HG03558 (cell line): ENCODE data around the gene GRID2.

Experiments used
- ATAC-seq: cut with Tn5 transposase; IDR thresholded peaks from one replicate; pipeline ENCODE4 v1.9.1; 2021; ENCODE audit warnings: moderate number of reproducible peaks; ENCODE audit not compliant: unreplicated experiment; ENCODE audit errors: extremely low read depth

GRID2 gene

GRCh38 chr4:93687304-93687703 is 1383.5 kb downstream of the GRID2 start:
- ATAC-seq, result no peak

- no peak for ATAC-seq
Measured at GRCh38 chr4:93688978-93689377, 1385.2 kb downstream of the GRID2 start.

- no peak for ATAC-seq
Measured at GRCh38 chr4:93693141-93693540, 1389.4 kb downstream of the GRID2 start.

GRCh38 chr4:93698686-93699085 is 1394.9 kb downstream of the GRID2 start:
- no peak for ATAC-seq

DNA sequence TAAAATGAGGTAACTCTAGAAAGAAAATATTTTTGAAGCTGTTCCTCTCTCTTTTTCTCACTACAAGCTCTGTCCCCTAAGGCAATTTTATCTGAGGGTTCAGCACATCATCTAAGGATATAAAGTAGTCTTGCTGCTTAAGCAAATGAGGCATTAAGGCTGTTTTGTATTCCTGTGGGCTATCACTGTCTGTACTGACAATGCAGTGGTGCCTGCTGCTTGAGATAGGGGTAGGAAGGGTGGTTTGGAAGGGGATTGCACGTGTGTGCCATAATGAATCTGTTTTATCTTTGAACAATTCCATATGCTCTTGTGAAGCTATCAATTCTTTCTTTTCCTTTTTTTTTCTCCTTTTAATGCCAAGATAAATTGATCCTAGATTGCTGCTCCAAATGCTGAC is 1396.8 kb downstream of the GRID2 start:
- ATAC-seq, result no peak

DNA sequence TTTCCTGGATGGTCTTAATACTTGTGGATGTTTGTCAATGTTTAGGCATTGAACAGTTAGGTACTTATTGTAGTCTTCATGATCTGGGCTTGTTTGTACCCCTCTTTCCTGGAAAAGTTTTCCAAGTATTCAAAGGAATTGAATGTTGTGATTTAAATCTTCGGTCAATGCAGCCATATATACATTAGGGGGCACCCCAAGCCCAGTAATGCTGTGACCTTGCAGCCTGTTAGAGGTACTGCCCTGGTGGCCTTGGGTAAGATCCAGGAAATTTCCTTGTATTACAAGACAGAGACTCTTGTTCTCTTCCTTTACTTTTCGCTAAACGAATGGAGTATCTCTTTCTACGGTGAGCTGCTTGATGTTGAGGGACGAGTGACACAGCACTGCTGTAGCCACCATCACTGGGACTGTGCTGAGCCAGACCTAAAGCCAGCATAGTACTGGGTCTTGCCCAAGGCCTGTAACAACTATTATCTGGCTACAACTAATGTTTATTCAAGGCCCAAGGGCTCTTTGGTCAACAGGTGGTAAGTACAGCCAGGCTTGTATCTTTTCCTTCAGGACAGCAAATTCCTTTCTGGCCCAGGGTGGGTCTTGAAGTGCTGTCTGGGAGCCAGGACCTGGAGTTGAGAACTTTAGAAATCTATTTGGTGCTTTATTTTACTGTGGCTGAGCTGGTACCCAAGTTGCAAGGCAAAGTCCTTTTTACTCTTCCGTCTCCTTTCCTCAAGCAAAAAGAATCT is 1406.5 kb downstream of the GRID2 start:
- ATAC-seq, result peak; percentile 58

DNA sequence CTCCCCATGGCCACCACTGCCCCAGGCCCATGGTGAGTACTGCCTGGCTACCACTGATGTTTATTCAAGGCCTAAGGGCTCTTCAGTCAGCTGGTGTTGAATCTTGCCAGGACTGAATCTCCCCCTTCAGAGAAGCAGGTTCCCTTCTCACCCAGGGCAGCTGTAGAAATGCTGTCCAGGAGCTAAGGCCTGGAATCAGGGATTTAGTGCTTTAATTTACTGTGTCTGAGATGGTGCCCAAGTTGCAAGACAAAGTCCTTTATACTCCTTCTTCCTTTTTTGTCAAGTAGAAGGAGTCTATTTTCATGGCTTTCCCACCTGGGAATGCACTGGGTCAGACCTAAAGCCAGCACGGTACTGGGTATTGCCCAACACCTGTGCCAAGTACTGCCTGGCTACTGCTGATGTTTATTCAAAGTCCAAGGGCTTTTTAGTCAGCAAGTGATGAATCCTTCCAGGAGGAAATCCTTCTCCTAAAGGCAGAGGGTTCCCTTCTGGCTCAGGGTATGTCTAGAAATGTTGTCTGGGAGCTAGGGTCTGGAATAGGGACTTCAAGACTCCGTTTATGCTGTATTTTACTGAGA is 1407.2 kb downstream of the GRID2 start:
- ATAC-seq, result no peak

DNA sequence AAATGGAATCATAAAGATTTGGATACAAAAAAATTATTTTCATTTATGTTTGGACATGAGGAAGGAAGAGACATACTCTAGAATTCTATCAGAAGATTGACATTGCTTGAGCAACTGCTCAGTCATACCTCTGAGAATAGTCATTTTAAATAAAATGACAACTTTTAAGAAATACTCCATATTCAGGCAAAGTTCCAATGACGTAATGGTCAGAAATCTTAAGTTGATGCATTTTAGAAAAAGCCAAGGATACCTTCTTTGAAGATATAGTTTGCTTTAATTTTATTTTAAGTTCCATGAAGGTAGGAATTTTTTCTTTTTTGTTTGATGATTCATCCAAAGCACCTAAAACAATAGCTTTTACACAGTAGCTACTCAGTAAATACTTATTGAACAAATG is 1414.5 kb downstream of the GRID2 start:
- no peak for ATAC-seq

GRCh38 chr4:93719552-93719951 is 1415.8 kb downstream of the GRID2 start:
- no peak for ATAC-seq

- ATAC-seq, result no peak
Measured at GRCh38 chr4:93722446-93722845, 1418.7 kb downstream of the GRID2 start.

GRCh38 chr4:93730251-93730650 is 1426.5 kb downstream of the GRID2 start:
- ATAC-seq, result no peak

- no peak for ATAC-seq
Measured at GRCh38 chr4:93730760-93731159, 1427.0 kb downstream of the GRID2 start.

DNA sequence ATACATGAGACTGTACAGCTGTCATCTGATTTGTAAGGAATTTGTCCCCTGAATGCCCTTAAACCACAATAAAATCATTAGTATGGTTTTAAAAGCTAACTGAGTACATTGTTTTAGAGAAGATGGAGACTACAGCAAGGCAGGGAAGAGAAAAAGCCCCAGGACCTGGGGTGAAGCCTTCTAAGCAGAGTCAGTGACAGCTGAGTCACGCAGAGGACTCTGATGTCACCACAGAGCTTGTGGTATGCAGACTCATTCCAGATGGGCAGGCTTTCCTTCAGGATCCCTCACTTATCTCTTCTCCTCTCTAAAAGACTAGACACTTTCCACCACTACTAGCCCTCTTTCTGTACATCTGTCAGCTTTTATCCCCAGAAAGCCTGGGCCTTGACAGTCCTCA is 1427.7 kb downstream of the GRID2 start:
- ATAC-seq, result no peak

DNA sequence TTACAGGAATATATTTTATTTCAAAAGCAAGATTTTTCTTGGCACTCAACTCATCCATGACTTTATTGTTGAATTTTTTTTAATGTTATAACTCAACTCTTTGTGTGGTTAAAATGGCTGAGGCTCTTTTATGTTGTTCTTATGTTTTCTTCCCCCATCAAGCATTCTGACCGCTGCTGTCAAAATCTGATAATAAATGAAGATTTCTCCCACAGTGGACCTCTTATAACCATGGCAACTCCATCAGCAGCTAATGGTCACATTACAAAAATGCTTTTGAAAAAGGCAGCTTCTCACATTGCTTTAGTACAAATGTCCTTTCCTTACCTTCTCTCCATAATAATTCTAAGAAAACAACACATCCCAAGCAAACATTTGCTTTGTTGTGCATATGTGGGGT is 1428.7 kb downstream of the GRID2 start:
- ATAC-seq, result no peak

- no peak for ATAC-seq
Measured at GRCh38 chr4:93740890-93741289, 1437.1 kb downstream of the GRID2 start.

DNA sequence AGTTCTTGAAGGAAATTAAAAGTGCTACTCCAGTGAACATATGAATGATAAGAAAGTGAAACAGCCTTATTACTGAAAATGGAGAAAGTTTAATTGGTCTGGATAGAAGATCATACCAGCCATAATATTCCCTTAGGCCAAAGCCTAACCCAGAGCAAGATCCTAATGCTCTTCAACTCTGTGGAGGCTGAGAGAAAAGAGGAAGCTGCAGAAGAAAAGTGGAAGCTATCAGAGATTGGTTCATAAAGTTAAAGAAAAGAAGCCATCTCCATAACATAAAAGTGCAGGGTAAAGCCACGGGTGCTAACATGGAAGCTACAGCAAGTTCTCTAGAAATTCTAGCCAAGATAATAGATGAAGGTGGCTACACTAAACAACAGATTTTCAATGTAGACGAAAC is 1439.3 kb downstream of the GRID2 start:
- ATAC-seq, result no peak

DNA sequence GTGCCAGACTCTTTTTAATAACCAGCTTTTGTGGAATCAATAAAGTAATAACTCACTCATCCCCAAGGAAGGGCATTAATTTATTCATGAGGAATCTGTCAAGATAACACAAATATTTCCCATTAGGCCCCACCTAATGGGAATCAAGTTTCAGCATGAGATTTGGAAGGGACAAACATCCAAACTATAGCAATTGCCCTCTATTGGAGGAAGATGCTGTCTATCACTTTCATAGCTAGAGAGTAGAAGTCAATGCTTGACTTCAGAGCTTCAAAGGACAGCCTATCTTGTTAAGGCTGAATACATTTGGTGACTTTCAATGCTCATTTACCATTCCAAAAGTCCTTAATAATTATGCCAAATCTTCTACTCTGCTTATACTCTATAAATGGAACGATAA is 1439.9 kb downstream of the GRID2 start:
- ATAC-seq, result no peak

DNA sequence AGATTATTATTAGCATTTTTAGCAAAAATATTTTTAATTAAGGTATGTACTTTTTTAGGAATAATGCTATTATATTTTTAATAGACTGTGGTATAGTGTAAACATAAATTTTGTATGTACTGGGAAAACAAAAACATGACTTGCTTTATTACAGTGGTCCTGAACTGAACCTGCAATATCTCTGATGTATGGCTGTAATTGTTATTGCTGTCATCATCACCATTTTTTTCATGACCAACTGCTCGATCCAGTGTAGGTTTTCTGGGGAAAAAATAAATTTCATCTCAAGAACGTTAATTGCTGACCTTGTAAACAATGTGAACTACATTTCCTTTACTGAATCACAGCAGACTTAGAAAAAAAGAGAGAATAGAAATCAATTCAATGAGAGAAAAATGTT is 1441.2 kb downstream of the GRID2 start:
- ATAC-seq, result no peak

DNA sequence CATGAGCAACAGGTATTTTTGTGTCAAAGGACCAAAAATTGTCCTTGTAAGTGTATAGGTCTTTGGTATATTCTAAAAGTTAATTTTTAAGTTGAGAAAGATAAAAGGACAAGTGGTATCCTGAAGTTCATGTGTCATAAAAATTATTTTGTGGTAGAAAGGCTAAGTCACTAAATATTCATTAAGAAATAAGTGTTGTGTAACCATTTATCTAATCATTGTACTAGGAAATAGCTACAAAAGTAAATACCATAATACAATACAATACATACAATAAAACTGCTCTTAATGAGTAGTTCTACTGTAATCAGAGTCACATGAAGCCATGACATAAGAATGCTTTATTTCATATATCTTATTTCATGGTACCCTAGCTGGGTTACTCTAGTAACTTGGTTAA is 1442.3 kb downstream of the GRID2 start:
- ATAC-seq, result no peak

DNA sequence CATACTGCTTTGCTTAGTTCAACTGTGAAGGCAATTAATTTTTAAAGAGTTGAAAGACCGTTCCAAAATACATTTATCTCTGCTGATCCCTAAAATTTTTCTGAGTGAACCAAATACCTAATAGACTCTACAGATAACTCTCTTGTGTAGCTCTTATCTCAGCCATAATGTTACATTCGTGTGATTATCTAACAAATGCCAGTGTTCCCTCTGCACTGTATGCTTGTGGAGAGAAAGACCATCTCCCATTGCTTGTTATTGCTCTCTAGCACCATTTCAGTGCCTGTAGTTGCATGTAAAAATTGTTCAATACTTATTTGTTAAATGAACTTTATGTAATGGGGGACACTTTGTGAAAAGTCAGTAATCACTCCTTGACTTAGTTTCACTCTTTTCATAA is 1443.5 kb downstream of the GRID2 start:
- ATAC-seq, result no peak

DNA sequence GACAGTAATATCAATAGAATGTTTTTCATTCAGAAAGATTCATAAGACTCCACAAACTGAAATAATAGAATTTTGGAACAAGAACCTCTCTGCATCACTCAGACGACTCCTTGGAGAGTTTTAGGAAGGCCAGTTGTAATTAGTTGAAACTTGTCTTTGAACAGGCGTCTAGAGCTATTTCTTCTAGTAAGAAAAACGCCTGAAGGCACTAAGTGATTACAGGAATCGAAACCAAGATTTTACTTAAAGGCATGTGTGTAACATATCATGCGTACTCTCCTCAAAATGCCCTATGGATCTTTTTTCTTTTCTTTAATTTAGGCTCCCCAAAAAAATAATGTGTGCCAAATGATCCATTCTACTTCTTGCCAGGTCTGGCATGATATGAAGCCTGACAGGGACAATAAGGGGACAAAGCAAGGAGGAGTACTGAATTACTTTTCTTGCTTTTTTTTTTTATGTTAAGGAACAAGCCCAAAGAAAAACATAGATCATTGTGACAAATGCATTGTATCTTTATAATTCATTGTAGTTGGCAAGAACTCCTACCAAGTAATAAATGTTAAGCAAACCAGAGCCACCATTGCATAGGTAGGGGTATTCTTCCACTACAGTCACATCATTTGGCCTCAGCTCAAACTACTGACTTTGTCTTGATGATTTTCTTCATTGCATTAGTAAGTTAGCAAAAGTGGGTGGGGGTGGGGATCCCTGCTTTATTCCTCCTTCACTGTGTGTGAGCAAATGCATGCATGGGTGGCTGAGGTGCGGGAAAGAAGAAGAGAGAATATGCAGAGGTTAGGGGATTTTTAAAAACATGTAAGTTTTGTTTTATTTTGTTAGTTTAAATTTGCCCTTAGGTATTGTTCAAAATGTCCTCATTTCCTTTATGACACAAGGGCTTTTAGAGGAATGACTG is 1444.9 kb downstream of the GRID2 start:
- ATAC-seq, result peak; percentile 12
